GM23338 (cell line): ENCODE results near the gene SFXN1. TPM values are rescaled to one million over a fixed set of nuclear protein-coding genes. Genes with fewer than 3 reads are reported as not detected.

Source experiments
- ATAC-seq: fragments of 200-7000 bp; cut with Tn5 transposase; 3 replicates; pipeline ENCODE4 v1.9.1; 2020
- DNase-seq: peaks from one replicate; pipeline ENCODE4 v3.0.0-alpha.2; 2015; ENCODE audit warnings: low spot score
- H2AFZ ChIP-seq: fragments of 200-600 bp; sonication (generic); 2 replicates; pipeline ENCODE4 v1.8.0; 2016; ENCODE audit warnings: antibody characterized with exemption, mild to moderate bottlenecking, moderate library complexity
- H3F3A ChIP-seq: fragments of 200-600 bp; sonication (generic); replicated peaks from 2 replicates; pipeline ENCODE4 v1.8.0; 2017; ENCODE audit warnings: antibody characterized with exemption, mixed run types, low read depth
- H3K27ac ChIP-seq: fragments of 200-600 bp; sonication (generic); 2 replicates; pipeline ENCODE4 v1.6.1; 2016; ENCODE audit warnings: low read depth
- H3K27me3 ChIP-seq: fragments of 200-600 bp; sonication (generic); 2 replicates; pipeline ENCODE4 v1.8.0; 2016; ENCODE audit warnings: mild to moderate bottlenecking, mixed run types, moderate library complexity; ENCODE audit not compliant: insufficient read depth
- H3K36me3 ChIP-seq: fragments of 200-600 bp; sonication (generic); 2 replicates; pipeline ENCODE4 v1.8.0; 2016; ENCODE audit warnings: mild to moderate bottlenecking; ENCODE audit not compliant: insufficient read depth
- H3K4me1 ChIP-seq: fragments of 200-600 bp; sonication (generic); 2 replicates; pipeline ENCODE4 v1.8.0; 2016; ENCODE audit warnings: mild to moderate bottlenecking, moderate library complexity; ENCODE audit not compliant: insufficient read depth
- H3K4me2 ChIP-seq: fragments of 200-600 bp; sonication (generic); 2 replicates; pipeline ENCODE4 v1.7.1; 2017; ENCODE audit warnings: mixed run types
- H3K4me3 ChIP-seq: fragments of 200-600 bp; sonication (generic); 2 replicates; pipeline ENCODE4 v1.6.1; 2016; ENCODE audit warnings: mixed run types
- H3K79me2 ChIP-seq: fragments of 200-600 bp; sonication (generic); replicated peaks from 2 replicates; pipeline ENCODE4 v1.8.0; 2017; ENCODE audit warnings: mild to moderate bottlenecking; ENCODE audit not compliant: insufficient read depth
- H3K9me2 ChIP-seq: fragments of 200-600 bp; sonication (generic); 2 replicates; pipeline ENCODE4 v1.8.0; 2017; ENCODE audit not compliant: insufficient read depth
- H4K20me1 ChIP-seq: fragments of 200-600 bp; sonication (generic); replicated peaks from 2 replicates; pipeline ENCODE4 v1.8.0; 2017; ENCODE audit warnings: mild to moderate bottlenecking; ENCODE audit not compliant: insufficient read depth
- H3K27ac Mint-ChIP-seq: 2 replicates; pipeline ENCODE4 v1.8.0; 2020; ENCODE audit warnings: inconsistent platforms, mild to moderate bottlenecking, moderate library complexity, mixed read lengths
- H3K27me3 Mint-ChIP-seq: 3 replicates; pipeline ENCODE4 v1.8.0; 2022; ENCODE audit warnings: low read depth, mild to moderate bottlenecking, moderate library complexity, mixed read lengths, inconsistent platforms; ENCODE audit not compliant: insufficient read depth, poor library complexity
- H3K36me3 Mint-ChIP-seq: 3 replicates; pipeline ENCODE4 v1.8.0; 2021; ENCODE audit warnings: low read depth, mild to moderate bottlenecking, inconsistent platforms, moderate library complexity, mixed read lengths
- H3K4me1 Mint-ChIP-seq: 3 replicates; pipeline ENCODE4 v1.8.0; 2020; ENCODE audit warnings: mild to moderate bottlenecking, inconsistent platforms, mixed read lengths
- H3K4me3 Mint-ChIP-seq: 3 replicates; pipeline ENCODE4 v1.8.0; 2021; ENCODE audit warnings: moderate library complexity, mild to moderate bottlenecking, inconsistent platforms, mixed read lengths
- H3K9me3 Mint-ChIP-seq: 3 replicates; pipeline ENCODE4 v1.8.0; 2020; ENCODE audit warnings: moderate library complexity, mild to moderate bottlenecking, inconsistent platforms, mixed read lengths
- CREB1 ChIP-seq: fragments of 250-450 bp; sonication (Bioruptor Pico); IDR thresholded peaks from 2 replicates; pipeline ENCODE4 v1.5.0; 2020; ENCODE audit warnings: low read depth, mild to moderate bottlenecking, moderate library complexity
- ETS1 ChIP-seq: IDR thresholded peaks from 2 replicates; pipeline ENCODE4 v1.6.1; 2016; ENCODE audit warnings: antibody characterized with exemption
- REST ChIP-seq: IDR thresholded peaks from one replicate; pipeline ENCODE4 v1.6.1; 2018; ENCODE audit warnings: antibody characterized with exemption; ENCODE audit not compliant: unreplicated experiment
- STAT1 ChIP-seq: IDR thresholded peaks from one replicate; pipeline ENCODE4 v1.6.1; 2016; ENCODE audit warnings: antibody characterized with exemption; ENCODE audit not compliant: unreplicated experiment
- ZNF114 ChIP-seq: fragments of 250-450 bp; sonication (Bioruptor Pico); IDR thresholded peaks from 2 replicates; pipeline ENCODE4 v1.5.0; 2020; ENCODE audit warnings: mild to moderate bottlenecking, moderate library complexity
- ZNF462 ChIP-seq: fragments of 250-450 bp; sonication (Bioruptor Pico); IDR thresholded peaks from 2 replicates; pipeline ENCODE4 v1.5.0; 2020; ENCODE audit warnings: mild to moderate bottlenecking, moderate library complexity
- polyA plus RNA-seq: library from polyadenylated mRNA; unstranded; fragments of >200 nt; fragmentation: Nextera tagmentation; extraction: Ambion mirVana; gene quantifications from 2 replicates; pipeline ENCODE4 v1.2.1, GENCODE V29; 2016
- total RNA-seq: library from RNA; depleted of rRNA; stranded (reverse); fragments of >200 nt; shearing (Covaris generic); gene quantifications from 2 replicates; pipeline ENCODE4 v1.2.3, GENCODE V29; 2014

Gene SFXN1
- total and polyA plus RNA-seq, 2 experiments from 2014 or later = 44.0 to 97.7 TPM

GRCh38 chr5:175556794-175557193 lies 78.4 kb downstream of the SFXN1 start:
- H3K4me1 ChIP-seq = peaks cover 39% of the 10 kb centered on the region
- peaks cover 3% of the 10 kb centered on the region; the same call in 1 of the 3 replicates for H3K36me3 Mint-ChIP-seq
- peak overlapping the region; percentile 51 for H3K27ac Mint-ChIP-seq
- H3K27me3 Mint-ChIP-seq = peaks cover 3% of the 10 kb centered on the region
- H3K79me2 ChIP-seq = no peaks in the 10 kb centered on the region
- H3K27ac ChIP-seq = peak overlapping the region; percentile 75; the same call in 1 of the 2 replicates
- H3K4me2 ChIP-seq = peak overlapping the region; percentile 47; the same call in 1 of the 2 replicates
- H3K9me2 ChIP-seq = no peaks in the 10 kb centered on the region
- H3F3A ChIP-seq = 0 out of 2 replicates have a peak, but pooled peaks cover 4% of the 10 kb centered on the region
- H4K20me1 ChIP-seq = no peaks in the 10 kb centered on the region
- H3K36me3 ChIP-seq = no peaks in the 10 kb centered on the region
- peaks cover 47% of the 10 kb centered on the region for H3K4me1 Mint-ChIP-seq
- TF ChIP-seq REST (no peak), ETS1 (no peak), CREB1 (CRISPR knock-in tag) (no peak), ZNF114 (CRISPR knock-in tag) (no peak), STAT1 (no peak), ZNF462 (CRISPR knock-in tag) (no peak)
- no peak overlapping the region for H2AFZ ChIP-seq
- H3K27me3 ChIP-seq = no peaks in the 10 kb centered on the region
- ATAC-seq = peak; percentile 49
- peaks cover 5% of the 10 kb centered on the region; the same call in 2 of the 3 replicates for H3K9me3 Mint-ChIP-seq
- no peak for DNase-seq
- no peak overlapping the region; the same call in 2 of the 3 replicates for H3K4me3 Mint-ChIP-seq
- no peak overlapping the region for H3K4me3 ChIP-seq
